PC-3 (cell line): ENCODE measurements around the gene PIK3R3.

Source experiments
- CTCF ChIP-seq: fragments of 300-600 bp; sonication (generic); conservative IDR thresholded peaks from 2 replicates; pipeline ENCODE4 v1.5.1; 2017; ENCODE audit warnings: antibody characterized with exemption, low read depth, mild to moderate bottlenecking, low read length
- EZH2 ChIP-seq: fragments of 300-600 bp; sonication (generic); IDR thresholded peaks from one replicate; pipeline ENCODE4 v1.6.1; 2017; ENCODE audit warnings: antibody characterized with exemption, mild to moderate bottlenecking, low read length; ENCODE audit not compliant: unreplicated experiment

GRCh38 chr1:46008585-46008984, 123.8 kb downstream of the PIK3R3 start:
- TF ChIP-seq CTCF (no peak), EZH2 (no peak)
